Globus pallidus (tissue), 1 donor: Measurements from ENCODE around the gene VASH1.
A peak's percentile ranks its signal among the peaks of the same experiment; 100 is the strongest.

Experiments used
- DNase-seq: peaks from one replicate; pipeline ENCODE4 v3.0.0-alpha.2; 2015; ENCODE audit warnings: low spot score

VASH1 gene

GRCh38 chr14:76772300-76773187 lies 11.3 kb downstream of the VASH1 start:
- peak; percentile 64 for DNase-seq

GRCh38 chr14:76773188-76773885 lies 12.1 kb downstream of the VASH1 start:
- no peak for DNase-seq

GRCh38 chr14:76773956-76774820 lies 12.9 kb downstream of the VASH1 start:
- DNase-seq = no peak

GRCh38 chr14:76774821-76775694 lies 13.8 kb downstream of the VASH1 start:
- DNase-seq = no peak

- no peak for DNase-seq
These were observed 14.6 kb downstream of the VASH1 start for GRCh38 chr14:76775695-76776427.

GRCh38 chr14:76776428-76777251 lies 15.4 kb downstream of the VASH1 start:
- DNase-seq = no peak

GRCh38 chr14:76777721-76778120 lies 16.5 kb downstream of the VASH1 start:
- DNase-seq = no peak

GRCh38 chr14:76778546-76779215 lies 17.4 kb downstream of the VASH1 start:
- DNase-seq = no peak

- DNase-seq = no peak
These were observed 18.2 kb downstream of the VASH1 start for GRCh38 chr14:76779221-76780057.

- DNase-seq = no peak
These were observed 18.7 kb downstream of the VASH1 start for GRCh38 chr14:76780058-76780345.

GRCh38 chr14:76780360-76780759 lies 19.1 kb downstream of the VASH1 start:
- DNase-seq = no peak

- peak; percentile 85 for DNase-seq
These were observed 19.8 kb downstream of the VASH1 start for GRCh38 chr14:76780875-76781647.

- no peak for DNase-seq
These were observed 20.4 kb downstream of the VASH1 start for GRCh38 chr14:76781648-76782051.

- DNase-seq = no peak
These were observed 21.0 kb downstream of the VASH1 start for GRCh38 chr14:76782115-76782884.

- no peak for DNase-seq
These were observed 21.8 kb downstream of the VASH1 start for GRCh38 chr14:76782885-76783566.

- no peak for DNase-seq
These were observed 23.1 kb downstream of the VASH1 start for GRCh38 chr14:76784266-76784874.
